Putamen (tissue), 1 donor: Measurements from ENCODE around the gene SIRT6.
A peak's percentile ranks its signal among the peaks of the same experiment; 100 is the strongest.
"Not testable (repeated sequence)": the region's sequence is repeated elsewhere in the genome, so short reads cannot be mapped to it uniquely, and the experiment has no call there.

Experiments
- DNase-seq: peaks from one replicate; pipeline ENCODE4 v3.0.0-alpha.2; 2016; ENCODE audit warnings: low spot score

The SIRT6 gene

GRCh38 chr19:4199699-4200293 lies 17.4 kb upstream of the SIRT6 start:
- DNase-seq = no peak

GRCh38 chr19:4198467-4199126 lies 16.2 kb upstream of the SIRT6 start:
- DNase-seq = peak; percentile 46

- DNase-seq = no peak
Observed at GRCh38 chr19:4197625-4198466, 15.5 kb upstream of the SIRT6 start.

GRCh38 chr19:4197228-4197624 lies 14.9 kb upstream of the SIRT6 start:
- no peak for DNase-seq

GRCh38 chr19:4196587-4197148 lies 14.3 kb upstream of the SIRT6 start:
- DNase-seq = no peak

- no peak for DNase-seq
Observed at GRCh38 chr19:4196009-4196408, 13.6 kb upstream of the SIRT6 start.

GRCh38 chr19:4194353-4194752 lies 12.0 kb upstream of the SIRT6 start:
- DNase-seq = no peak

GRCh38 chr19:4192537-4192936 lies 10.2 kb upstream of the SIRT6 start:
- not testable (repeated sequence) for DNase-seq

- no peak for DNase-seq
Observed at GRCh38 chr19:4189641-4190040, 7.3 kb upstream of the SIRT6 start.

- DNase-seq = no peak
Observed at GRCh38 chr19:4187313-4188122, 5.2 kb upstream of the SIRT6 start.

GRCh38 chr19:4186087-4186993 lies 4.0 kb upstream of the SIRT6 start:
- DNase-seq = no peak

- no peak for DNase-seq
Observed at GRCh38 chr19:4185413-4186086, 3.2 kb upstream of the SIRT6 start.

GRCh38 chr19:4184718-4185352 lies 2.5 kb upstream of the SIRT6 start:
- no peak for DNase-seq

- no peak for DNase-seq
Observed at GRCh38 chr19:4183967-4184717, 1.8 kb upstream of the SIRT6 start.

- DNase-seq = no peak
Observed at GRCh38 chr19:4181053-4181508, 1.3 kb downstream of the SIRT6 start.

- no peak for DNase-seq
Observed at GRCh38 chr19:4178990-4179389, 3.4 kb downstream of the SIRT6 start.

GRCh38 chr19:4177146-4177545 lies 5.2 kb downstream of the SIRT6 start:
- DNase-seq = no peak

- no peak for DNase-seq
Observed at GRCh38 chr19:4175669-4175931, 6.8 kb downstream of the SIRT6 start.
